GM21390 (cell line): ENCODE results near the gene CNP.
A peak's percentile ranks its signal among the peaks of the same experiment; 100 is the strongest.
"Not testable (repeated sequence)": the region's sequence is repeated elsewhere in the genome, so short reads cannot be mapped to it uniquely, and the experiment has no call there.

ENCODE experiments used
- ATAC-seq: cut with Tn5 transposase; IDR thresholded peaks from one replicate; pipeline ENCODE4 v1.9.1; 2021; ENCODE audit not compliant: unreplicated experiment

CNP gene

DNA sequence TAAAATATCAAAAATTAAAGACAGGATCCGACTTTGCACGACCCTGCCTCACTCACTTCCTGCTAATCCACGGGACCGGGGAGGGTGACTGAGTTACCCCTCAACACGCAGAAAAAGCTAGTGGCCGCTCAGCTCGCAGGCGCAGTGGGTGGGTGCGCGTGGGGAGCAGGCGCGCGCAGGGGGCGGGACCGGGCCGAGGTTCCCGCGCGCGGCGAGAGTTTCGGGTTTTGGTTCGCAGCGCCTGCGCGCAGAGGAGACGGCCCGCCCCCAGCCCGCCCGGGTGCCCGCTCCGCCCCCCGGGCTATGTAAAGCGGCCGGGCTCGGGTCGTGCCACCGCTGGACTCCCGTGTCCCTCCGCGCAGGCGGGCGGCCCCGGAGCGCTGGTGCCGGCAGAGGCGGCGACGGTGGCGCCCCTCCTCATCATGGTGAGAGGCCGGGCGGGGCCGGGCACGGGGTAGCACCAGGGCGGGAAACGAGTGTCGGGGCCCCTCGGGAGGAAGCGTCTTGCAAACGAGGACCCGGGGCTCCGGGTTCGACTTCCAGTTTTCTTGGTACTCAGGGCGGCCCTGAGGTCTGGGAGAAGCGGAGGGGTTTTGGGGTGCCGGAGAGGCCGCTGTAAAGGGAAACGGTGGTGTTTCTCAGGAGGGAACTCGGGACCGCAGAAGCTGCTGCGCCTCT, at the start of gene CNP:
Gene CNP, plus strand, starts transcription at position 333 of the 678 bp plus-strand sequence. Its CDS starts 90 bp downstream, at position 423.
- peak; percentile 61 for ATAC-seq

DNA sequence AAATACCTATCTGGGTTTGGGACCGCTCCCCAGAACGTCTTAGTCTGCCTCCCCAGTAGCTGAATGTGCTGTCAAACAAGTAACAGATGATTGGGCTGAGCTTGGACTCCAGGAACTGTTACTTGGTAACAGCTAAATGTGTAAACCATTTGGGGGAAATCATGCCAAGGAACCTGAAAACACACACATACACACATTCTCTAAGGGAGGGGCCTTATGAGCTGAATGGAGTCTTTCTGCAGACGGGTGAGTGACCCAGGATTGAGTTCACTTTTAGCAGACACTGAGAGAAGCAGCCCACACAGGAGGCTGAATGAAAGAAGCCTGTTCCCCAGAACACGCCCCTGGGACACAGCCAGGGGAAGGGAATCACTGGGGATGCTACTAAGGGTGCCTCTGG, 49.4 kb upstream of the CNP start:
- no peak for ATAC-seq

DNA sequence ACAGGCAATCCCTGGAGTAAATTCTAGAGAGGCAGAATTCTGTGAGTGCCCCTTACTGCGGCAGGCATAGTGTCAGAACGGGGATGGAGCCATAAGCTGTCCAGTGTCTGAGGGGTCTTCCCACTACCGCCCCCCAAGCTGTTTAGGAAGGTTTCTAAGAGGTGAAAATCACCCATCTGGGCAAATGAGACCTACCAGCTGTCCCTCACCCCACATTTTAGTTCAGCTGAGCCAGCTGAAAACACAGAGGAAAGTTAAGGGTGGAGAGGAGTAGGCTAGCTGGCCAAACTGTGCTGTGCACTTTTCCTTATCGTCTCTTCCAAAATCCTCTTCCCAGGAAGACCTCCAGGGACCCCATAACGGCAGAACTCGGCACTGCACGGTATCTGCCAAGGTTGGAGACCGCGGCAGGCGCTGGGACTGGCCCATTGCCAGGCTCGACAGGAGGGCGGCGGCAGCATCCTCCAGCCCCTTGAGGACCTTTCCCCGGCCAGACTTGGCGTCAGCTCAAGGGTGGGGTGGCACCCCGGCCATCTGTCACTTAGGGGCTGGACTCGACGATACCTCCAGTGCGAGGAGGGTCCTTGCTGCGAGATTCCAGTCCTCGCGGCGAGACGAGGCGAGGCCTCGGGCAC, 48.8 kb upstream of the CNP start:
- ATAC-seq, result no peak

DNA sequence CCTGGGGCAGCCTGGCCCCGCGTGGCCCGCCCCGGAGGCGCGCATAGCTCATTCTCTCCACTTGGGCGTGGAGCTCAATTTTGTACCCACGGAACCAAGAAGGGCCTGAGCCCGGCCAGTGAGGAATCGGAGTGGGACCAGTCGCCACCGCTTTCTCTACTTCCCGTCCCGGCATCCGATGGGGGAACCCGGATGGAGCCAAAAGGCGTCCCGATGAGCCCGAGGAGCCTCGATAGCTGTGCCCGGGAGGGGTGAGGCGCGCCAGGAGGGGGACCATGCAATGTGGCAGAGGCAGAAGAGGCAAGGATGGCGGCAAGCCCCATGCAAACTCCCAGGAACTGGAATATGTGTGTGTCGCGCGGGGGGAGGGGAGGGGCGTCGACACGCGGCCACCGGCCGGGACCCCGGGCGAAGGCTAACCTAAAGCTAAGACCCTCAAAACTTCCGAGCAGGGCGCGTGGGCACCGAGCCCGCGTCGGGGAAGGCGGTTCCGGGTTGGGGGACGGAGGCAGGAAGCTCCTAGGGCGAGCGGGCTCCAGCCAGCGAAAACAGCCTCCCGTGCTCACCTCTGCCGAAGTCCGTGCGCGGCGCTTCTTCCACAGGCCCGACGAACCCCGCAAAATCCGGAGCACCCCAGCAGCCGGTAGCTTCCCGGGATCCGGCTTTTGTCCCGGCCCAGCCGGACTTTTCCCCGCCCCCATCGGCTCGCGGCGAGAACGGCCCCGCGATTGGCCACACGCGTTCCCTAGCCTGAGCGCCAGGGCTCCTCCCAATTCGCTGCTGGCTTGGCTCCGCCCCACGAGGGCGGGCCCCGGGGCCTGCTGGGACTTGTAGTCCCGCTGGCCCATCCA, 48.1 kb upstream of the CNP start, which contains the start of gene ACLY:
Gene ACLY, minus strand, starts transcription at position 638 of the 851 bp plus-strand sequence. CDS start 5,078 bp downstream, outside the sequence.
- ATAC-seq, result peak; percentile 87

DNA sequence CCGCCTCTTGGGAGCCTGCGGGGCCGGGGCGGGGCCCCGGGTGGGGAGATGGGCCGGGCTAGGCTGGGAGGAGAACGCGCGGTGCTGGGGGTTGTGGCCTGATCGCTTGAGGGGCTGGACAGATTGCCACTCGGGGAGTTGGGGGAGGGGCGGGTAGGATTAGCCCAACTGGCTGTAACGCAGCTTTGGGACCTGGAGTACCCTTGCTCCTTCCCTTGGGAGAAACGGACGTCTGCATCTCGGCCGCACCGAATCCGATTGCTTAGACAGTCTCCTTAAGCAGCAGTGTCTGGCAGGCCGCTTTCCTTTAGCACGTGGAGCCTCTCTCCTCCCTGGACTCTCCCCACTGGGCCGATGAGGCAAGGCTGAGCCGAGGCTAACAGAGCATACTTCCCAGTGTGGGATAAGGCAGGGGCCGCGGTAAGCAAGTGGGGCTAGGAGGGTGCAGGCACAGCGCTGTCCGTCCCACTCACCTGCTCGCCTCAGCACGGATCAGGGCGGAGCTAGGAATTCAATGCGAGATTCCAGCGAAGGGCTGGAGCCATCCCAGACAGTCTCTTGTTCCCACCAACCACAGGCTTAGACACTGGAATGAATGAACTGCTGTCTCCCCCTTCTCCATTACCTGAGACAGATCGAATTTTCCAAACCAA, 47.3 kb upstream of the CNP start:
- no peak for ATAC-seq

DNA sequence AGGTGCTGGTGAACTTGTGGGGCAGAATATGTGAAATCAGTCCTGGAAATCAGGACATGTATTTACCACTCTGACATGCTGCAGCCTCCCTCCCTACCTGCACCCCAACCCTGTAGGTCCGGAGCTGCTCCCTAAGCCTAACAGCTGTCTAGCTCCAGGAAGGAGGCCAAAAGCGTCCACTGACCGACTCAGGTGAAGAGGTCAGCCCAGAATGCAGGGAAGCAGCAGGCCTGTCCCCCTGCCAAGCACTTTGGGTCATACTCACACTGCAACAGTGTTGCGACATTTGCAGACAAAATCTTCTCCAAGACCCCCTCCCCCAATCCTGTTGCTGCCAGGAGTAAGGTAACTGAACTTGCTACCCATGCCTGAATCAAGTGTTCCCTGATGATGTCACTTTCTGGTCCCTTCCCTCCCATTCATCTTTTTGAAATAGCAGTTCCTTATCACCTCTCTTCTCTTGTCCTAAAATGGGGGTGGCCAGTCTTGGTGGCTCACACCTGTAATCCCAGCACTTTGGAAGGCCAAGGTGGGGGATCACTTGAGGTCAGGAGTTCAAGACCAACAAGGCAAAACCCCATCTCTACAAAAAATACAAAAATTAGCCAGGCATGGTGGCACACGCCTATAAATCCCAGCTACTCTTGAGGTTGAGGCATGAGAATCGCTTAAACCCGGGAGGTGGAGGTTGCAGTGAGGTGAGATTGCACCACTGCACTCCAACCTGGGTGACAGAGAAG, 46.6 kb upstream of the CNP start:
- no peak for ATAC-seq

DNA sequence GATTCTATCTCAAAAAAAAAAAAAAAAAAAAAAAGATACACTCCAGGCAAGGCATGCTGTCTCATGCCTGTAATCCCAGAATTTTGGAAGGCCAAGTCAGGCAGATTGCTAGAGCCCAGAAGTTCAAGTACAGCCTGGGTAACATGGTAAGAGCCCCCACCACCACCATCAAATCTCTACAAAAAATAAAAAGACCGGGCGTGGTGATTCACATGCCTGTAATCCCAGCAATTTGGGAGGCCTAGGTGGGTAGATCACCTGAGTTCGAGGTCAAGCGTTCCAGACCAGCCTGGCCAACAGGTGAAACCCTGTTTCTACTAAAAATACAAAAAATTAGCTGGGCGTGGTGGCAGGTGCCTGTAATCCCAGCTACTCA, 46.0 kb upstream of the CNP start:
- ATAC-seq, result no peak

DNA sequence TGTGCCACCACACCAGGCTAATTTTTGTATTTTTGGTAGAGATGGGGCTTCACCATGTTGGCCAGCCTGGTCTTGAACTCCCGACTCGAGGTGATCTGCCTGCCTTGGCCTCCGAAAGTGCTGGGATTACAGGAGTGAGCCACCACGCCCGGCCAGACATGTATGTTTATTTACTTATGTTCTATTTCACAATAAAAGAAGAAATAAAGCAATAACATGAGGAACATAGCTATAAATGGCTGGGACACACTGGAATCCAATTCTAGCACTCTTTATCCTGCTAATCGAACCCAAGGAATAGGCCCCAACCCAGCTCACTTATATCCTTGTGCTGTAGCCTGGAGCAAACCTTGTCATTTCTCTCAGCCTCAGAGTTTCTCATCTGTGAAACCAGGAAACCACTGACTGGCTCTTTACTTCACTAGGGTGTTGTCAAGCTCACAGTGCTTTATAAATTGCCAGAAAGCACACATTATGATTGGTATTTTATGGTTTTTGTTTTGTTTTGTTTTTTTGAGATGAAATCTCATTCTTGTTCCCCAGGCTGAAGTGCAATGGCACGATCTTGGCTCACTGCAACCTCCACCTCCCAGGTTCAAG, 40.5 kb upstream of the CNP start:
- ATAC-seq, result no peak

DNA sequence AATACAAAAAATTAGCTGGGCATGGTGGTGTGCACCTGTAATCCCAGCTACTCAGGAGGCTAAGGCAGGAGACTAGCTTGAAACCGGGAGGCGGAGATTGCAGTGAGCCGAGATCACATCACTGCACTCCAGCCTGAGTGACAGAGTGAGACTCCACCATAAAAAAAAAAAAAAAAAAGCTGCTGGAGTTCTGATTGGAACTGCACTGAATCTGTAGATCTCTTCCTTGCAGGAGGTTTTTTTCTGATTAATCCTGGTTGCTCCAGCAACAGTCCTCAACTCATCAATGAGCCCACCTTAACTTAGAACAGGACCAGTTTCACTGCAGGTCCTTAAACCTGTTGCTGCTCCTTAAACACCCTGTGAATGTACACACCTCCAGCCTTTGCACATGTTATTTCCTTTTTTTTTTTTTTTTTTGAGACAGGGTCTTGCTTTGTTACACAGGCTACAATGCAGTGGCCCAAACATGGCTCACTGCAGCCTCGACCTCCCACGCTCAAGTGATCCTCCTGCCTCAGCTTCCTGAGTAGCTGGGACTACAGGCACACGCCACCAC, 37.8 kb upstream of the CNP start:
- no peak for ATAC-seq

DNA sequence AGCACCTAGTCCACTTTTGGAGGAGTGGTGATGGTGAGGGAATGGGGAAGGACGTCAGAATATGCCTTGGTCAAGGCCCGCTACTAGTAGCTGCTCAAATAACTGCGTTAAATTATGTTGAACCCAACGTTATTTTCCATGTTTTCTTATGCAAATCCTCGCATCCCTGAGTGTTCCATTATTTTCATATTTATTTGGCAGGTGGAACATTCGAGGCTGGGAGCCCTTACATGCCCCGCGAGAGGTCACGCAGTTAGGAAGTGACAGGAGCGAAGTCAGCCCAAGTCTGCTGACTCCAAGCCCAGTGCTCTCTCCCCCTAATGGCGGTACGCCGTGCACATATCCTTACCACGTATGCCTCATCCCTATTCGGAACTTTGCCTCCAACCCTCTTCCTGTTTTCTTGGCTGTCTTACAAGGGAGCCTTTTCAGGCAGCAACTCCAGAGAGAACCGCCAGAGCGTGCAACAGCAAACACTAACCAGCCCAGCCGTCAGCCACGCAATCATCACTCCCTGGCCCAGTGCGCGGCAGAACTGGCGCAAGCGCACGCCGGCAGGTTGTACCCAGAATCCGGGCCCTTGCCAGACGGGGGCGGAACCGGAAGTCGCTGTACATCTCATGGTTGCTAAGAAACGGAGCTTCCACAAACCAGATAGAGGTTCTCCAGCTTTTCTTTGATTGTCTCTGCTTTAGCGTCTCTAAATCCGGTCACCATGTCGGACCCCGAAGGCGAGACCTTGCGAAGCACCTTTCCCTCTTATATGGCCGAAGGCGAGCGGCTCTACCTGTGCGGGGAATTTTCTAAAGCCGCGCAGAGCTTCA, 36.4 kb upstream of the CNP start, which contains the start of gene ODAD4:
Gene ODAD4, plus strand, starts transcription at position 609 of the 824 bp plus-strand sequence. Its CDS starts 107 bp downstream, at position 716.
- peak; percentile 93 for ATAC-seq

DNA sequence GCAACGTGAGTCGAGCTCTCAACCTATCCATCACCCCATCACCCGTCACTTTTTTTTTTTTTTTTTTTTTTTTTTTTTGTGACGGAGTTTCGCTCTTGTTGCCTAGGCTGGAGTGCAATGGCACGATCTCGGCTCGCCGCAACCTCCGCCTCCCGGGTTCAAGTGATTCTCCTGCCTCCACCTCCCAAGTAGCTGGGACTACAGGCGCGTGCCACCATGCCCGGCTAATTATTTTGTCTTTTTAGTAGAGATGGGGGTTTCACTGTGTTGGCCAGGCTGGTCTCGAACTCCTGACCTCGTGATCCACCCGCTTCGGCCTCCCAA, 35.8 kb upstream of the CNP start:
- peak; percentile 21 for ATAC-seq

DNA sequence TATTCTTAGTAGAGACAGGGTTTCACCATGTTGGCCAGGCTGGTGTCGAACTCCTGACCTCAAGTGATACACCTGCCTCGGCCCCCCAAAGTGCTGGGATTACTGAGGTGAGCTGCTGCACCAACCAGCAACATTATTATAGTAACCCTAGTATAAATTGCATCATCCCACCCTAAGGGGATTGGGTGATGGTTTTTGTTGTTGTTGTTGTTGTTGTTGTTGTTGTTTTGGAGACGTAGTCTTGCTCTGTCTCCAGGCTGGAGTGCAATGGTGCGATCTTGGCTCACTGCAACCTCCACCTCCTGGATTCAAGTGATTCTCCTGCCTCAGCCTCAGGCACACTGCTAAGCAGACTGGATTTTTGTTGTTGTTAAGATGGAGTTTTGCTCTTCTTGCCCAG, 34.9 kb upstream of the CNP start:
- ATAC-seq, result not testable (repeated sequence)

DNA sequence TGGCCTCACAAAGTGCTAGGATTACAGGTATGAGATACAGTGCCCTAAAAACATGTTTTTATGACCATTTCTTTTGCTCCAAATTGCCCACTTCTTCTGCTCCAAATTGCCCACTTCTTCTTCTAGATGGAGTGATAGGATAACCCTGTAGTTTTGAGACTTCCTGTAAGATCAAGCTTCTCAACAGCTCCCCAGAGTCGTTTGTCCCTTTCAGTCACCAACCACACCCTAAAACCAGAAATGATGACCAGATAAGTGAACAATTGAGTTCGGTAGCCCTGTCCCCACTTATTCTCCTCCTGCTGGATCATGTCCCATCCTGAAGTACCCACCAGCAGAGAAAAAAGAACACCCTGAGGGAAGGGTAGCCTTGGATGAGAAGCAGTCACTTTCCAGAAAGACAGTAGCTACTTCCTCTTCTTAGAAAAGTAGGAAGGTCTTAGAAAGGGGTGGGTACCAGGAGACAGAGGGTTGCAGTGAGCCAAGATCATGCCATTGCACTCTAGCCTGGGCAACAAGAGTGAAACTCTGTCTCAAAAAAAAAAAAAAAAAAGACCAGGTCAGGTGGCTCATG, 33.7 kb upstream of the CNP start:
- no peak for ATAC-seq

DNA sequence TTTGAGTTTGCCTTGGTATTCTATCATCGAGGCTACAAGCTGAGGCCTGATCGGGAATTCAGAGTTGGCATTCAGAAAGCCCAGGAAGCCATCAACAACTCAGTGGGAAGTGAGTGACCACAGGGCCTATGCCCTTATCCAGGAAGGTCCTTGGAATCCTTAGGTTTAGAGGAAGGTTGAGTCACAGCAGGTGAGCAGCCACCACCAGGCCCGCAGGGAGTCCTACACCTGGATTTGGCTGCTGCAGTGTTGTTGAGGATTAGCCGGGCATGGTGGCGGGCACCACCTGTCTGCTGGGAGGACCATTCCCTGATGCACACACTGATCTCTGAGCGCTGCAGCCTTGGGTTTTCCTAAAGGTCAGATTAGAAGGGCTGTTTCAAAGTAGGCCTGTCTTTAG, 31.0 kb upstream of the CNP start:
- ATAC-seq, result no peak

DNA sequence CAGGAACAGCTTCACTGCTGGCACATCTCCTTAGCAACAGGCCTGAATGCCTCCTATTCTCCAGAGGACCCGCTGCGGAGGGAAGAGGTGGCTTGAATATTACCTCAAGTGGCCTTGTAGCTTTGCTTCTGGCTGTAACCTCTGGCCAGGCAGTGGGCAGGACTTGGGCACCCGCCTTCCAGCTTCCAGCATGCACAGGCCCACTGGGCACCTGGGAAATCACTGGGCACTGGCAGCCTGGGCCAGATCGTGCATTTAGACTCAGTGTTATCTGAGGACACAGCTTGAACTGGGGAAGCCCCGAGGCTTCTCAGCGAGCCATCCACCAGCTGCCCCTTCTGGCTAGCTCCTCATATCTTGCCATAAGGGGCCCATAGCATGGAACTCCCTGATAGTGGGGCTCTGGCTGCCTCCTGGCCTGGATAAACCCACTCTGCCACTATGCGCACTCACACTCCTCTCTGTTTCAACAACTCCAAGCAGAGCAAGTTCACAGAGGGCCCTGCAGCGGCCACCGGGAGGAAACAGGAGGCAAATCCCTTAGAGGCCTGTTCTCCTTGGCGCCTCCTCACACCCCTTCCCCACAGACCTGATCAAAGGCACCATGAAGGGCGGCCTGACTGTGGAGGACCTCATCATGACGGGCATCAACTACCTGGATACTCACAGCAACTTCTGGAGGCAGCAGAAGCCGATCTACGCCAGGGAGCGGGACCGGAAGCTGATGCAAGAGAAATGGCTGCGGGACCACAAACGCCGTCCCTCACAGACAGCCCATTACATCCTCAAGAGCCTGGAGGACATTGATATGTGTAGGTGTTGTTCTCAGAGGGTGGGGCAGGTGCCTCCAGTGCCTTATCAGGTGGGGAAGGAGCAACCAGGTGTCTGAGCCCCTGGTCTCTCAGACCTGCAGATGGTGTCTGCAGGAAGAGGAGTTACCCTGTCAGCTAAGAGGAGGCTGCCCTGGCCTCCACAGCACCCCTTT, 28.3 kb upstream of the CNP start:
- no peak for ATAC-seq

DNA sequence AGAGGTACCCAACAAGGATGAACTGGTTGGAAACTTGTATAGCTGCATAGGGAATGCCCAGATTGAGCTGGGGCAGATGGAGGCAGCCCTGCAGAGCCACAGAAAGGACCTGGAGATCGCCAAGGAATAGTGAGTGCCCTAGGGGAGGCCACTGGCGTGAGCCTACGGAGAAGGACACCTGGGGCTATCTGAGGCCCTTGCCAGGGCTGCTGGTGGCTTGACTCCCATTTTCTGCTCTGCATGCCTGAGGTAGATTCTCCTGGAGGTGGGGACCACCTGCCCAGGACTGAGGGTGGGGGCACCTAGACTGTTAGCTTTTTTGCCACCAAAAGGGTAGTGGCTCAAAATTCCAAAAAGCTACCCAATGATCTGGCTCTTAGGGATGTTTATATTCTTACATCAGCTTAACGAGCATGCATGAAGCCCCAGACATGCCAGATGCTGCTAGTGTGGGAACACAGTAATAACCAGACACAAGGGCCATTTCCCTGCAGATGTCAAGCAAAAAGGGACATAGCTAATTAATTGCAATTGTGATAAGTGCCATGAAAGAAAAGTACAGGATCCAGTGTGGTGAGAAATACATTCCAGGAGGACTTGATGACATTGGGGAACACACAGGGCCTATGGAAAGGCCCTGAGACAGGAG, 27.4 kb upstream of the CNP start:
- no peak for ATAC-seq

DNA sequence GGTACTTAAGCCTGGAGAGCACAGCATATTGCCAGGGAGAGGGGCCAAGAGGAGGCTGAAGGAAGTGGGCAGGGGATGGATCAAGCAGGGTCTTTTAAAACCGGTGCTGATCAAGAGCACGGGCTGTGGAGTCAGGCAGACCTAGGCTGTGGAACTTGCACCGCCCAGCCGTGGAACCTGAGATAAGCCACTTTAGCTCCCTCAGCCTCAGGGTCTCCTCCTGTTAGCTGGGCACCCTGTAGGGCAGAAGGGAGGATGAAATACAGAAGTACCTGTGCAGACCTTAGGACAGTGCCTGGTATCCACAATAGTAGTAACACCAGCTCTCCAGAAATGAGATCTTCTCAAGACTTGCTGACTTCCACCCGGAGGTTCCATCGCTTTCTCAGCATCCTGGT, 26.9 kb upstream of the CNP start:
- ATAC-seq, result no peak
